ENCODE data around the gene LVRN. TPM values are rescaled to one million over a fixed set of nuclear protein-coding genes. Genes with fewer than 3 reads are reported as not detected.
"Not testable (repeated sequence)": the region's sequence is repeated elsewhere in the genome, so short reads cannot be mapped to it uniquely, and the experiment has no call there.

The LVRN gene
- polyA plus RNA-seq, 3 donors: not detected

- no peak overlapping the region for H2AFZ ChIP-seq (ENCODE audit: insufficient read depth, low read depth, low read length, poor library complexity, severe bottlenecking)
- Mint-ChIP-seq H3K27ac (no peak overlapping the region), H3K4me3 (no peak overlapping the region), H3K9me3 (peaks cover 0 to 2% (median 0%) of the 10 kb centered on the region in 7 donors), H3K4me1 (no peaks in the 10 kb centered on the region), H3K36me3 (peaks cover 5 to 8% of the 10 kb centered on the region in 2 donors), H3K27me3 (ENCODE audit: low read depth in 3 of 3) (peaks cover 0 to 1% (median 0%) of the 10 kb centered on the region in 3 donors)
- TF ChIP-seq CTCF (IDR thresholded peaks at IDR 0.05): no peak
- H3K79me2 ChIP-seq (ENCODE audit: insufficient read depth, low read length): no peaks in the 10 kb centered on the region
- WGBS (ENCODE audit: insufficient coverage): 93% methylated on average over 2 of the region's 3 CpGs
- DNase-seq: no peak
- no peak overlapping the region for H3K4me3 ChIP-seq (replicated peaks in 1 of 3; ENCODE audit: low read depth in 2 of 3, low read length in 3 of 3)
- no peak overlapping the region for H3K9ac ChIP-seq (ENCODE audit: insufficient read depth, low read length, poor library complexity, severe bottlenecking)
- peaks cover 0 to 5% of the 10 kb centered on the region in 2 donors for H3K36me3 ChIP-seq (replicated peaks in 1 of 2; ENCODE audit: control insufficient read depth in 1 of 2, insufficient read depth in 2 of 2, low read length in 2 of 2)
- no peaks in the 10 kb centered on the region for H3K9me3 ChIP-seq (replicated peaks in 1 of 2; ENCODE audit: control insufficient read depth in 1 of 2, insufficient read depth in 1 of 2, low read length in 2 of 2)
- H3K4me1 ChIP-seq (ENCODE audit: control insufficient read depth in 1 of 2, insufficient read depth in 2 of 2, low read length in 2 of 2): no peaks in the 10 kb centered on the region
- no peak overlapping the region for H3K27ac ChIP-seq (ENCODE audit: low read depth in 1 of 2, low read length in 2 of 2)
- H3K27me3 ChIP-seq (ENCODE audit: control insufficient read depth in 2 of 2, insufficient read depth in 2 of 2, low read length in 2 of 2): no peaks in the 10 kb centered on the region
- H4K20me1 ChIP-seq (ENCODE audit: insufficient read depth, low read length): no peaks in the 10 kb centered on the region
- H3K4me2 ChIP-seq (replicated peaks; ENCODE audit: extremely low read depth, low read length, poor library complexity, severe bottlenecking): no peak overlapping the region
- intact Hi-C loops (cut with micrococcal nuclease): no loop called here
Observed at GRCh38 chr5:115920171-115920725, 42.0 kb upstream of the LVRN start.

GRCh38 chr5:115928578-115929407, 33.5 kb upstream of the LVRN start:
- H3K36me3 Mint-ChIP-seq; H3K27ac ChIP-seq (ENCODE audit: low read depth in 1 of 2, low read length in 2 of 2); H3K79me2 ChIP-seq (ENCODE audit: insufficient read depth, low read length); H3K27me3 ChIP-seq (ENCODE audit: control insufficient read depth in 2 of 2, insufficient read depth in 2 of 2, low read length in 2 of 2); H3K36me3 ChIP-seq (replicated peaks in 1 of 2; ENCODE audit: control insufficient read depth in 1 of 2, insufficient read depth in 2 of 2, low read length in 2 of 2); DNase-seq; H3K27me3 Mint-ChIP-seq (ENCODE audit: low read depth in 3 of 3); H3K9me3 ChIP-seq (replicated peaks in 1 of 2; ENCODE audit: control insufficient read depth in 1 of 2, insufficient read depth in 1 of 2, low read length in 2 of 2); H3K4me1 ChIP-seq (ENCODE audit: control insufficient read depth in 1 of 2, insufficient read depth in 2 of 2, low read length in 2 of 2); H3K4me2 ChIP-seq (replicated peaks; ENCODE audit: extremely low read depth, low read length, poor library complexity, severe bottlenecking); H3K27ac Mint-ChIP-seq; H2AFZ ChIP-seq (ENCODE audit: insufficient read depth, low read depth, low read length, poor library complexity, severe bottlenecking); H3K4me3 Mint-ChIP-seq; intact Hi-C loops (cut with micrococcal nuclease); H3K4me3 ChIP-seq (replicated peaks in 1 of 3; ENCODE audit: low read depth in 2 of 3, low read length in 3 of 3); H3K9ac ChIP-seq (ENCODE audit: insufficient read depth, low read length, poor library complexity, severe bottlenecking); H4K20me1 ChIP-seq (ENCODE audit: insufficient read depth, low read length); H3K9me3 Mint-ChIP-seq; H3K4me1 Mint-ChIP-seq: not testable (repeated sequence)
- WGBS (ENCODE audit: insufficient coverage): 100% methylated on average over 6 of the region's 12 CpGs

GRCh38 chr5:115930171-115930570, 32.1 kb upstream of the LVRN start:
- not testable (repeated sequence) for H3K27ac ChIP-seq (ENCODE audit: low read depth in 1 of 2, low read length in 2 of 2)

More at GRCh38 chr5:115930171-115930570, 32.1 kb upstream of the LVRN start:
- H4K20me1 ChIP-seq (ENCODE audit: insufficient read depth, low read length); H3K4me1 Mint-ChIP-seq; H3K4me1 ChIP-seq (ENCODE audit: control insufficient read depth in 1 of 2, insufficient read depth in 2 of 2, low read length in 2 of 2); H3K27me3 Mint-ChIP-seq (ENCODE audit: low read depth in 3 of 3); H3K4me2 ChIP-seq (replicated peaks; ENCODE audit: extremely low read depth, low read length, poor library complexity, severe bottlenecking); H3K36me3 Mint-ChIP-seq; H3K27me3 ChIP-seq (ENCODE audit: control insufficient read depth in 2 of 2, insufficient read depth in 2 of 2, low read length in 2 of 2); H3K79me2 ChIP-seq (ENCODE audit: insufficient read depth, low read length); H3K4me3 ChIP-seq (replicated peaks in 1 of 3; ENCODE audit: low read depth in 2 of 3, low read length in 3 of 3); H3K9me3 Mint-ChIP-seq; H3K27ac Mint-ChIP-seq; DNase-seq; intact Hi-C loops (cut with micrococcal nuclease); H3K36me3 ChIP-seq (replicated peaks in 1 of 2; ENCODE audit: control insufficient read depth in 1 of 2, insufficient read depth in 2 of 2, low read length in 2 of 2); H3K4me3 Mint-ChIP-seq; H3K9me3 ChIP-seq (replicated peaks in 1 of 2; ENCODE audit: control insufficient read depth in 1 of 2, insufficient read depth in 1 of 2, low read length in 2 of 2); H3K9ac ChIP-seq (ENCODE audit: insufficient read depth, low read length, poor library complexity, severe bottlenecking); H2AFZ ChIP-seq (ENCODE audit: insufficient read depth, low read depth, low read length, poor library complexity, severe bottlenecking): not testable (repeated sequence)
- 95% methylated on average over 13 of the region's 17 CpGs for WGBS (ENCODE audit: insufficient coverage)
